SK-N-MC (cell line): ENCODE results near the gene PLPPR2.

Experiments used
- EZH2 ChIP-seq: fragments of 200-600 bp; sonication (generic); IDR thresholded peaks from one replicate; pipeline ENCODE4 v1.6.1; 2017; ENCODE audit warnings: antibody characterized with exemption
- FOXP2 ChIP-seq: optimal IDR thresholded peaks from 2 replicates; pipeline ENCODE3; 2011; ENCODE audit warnings: mild to moderate bottlenecking, moderate library complexity; ENCODE audit not compliant: insufficient read depth; ENCODE audit errors: extremely low read length, control extremely low read depth
- POLR2AphosphoS5 ChIP-seq: IDR thresholded peaks from 2 replicates; pipeline ENCODE4 v1.6.1; 2012; ENCODE audit warnings: mild to moderate bottlenecking, low read depth, low read length, borderline replicate concordance

DNA sequence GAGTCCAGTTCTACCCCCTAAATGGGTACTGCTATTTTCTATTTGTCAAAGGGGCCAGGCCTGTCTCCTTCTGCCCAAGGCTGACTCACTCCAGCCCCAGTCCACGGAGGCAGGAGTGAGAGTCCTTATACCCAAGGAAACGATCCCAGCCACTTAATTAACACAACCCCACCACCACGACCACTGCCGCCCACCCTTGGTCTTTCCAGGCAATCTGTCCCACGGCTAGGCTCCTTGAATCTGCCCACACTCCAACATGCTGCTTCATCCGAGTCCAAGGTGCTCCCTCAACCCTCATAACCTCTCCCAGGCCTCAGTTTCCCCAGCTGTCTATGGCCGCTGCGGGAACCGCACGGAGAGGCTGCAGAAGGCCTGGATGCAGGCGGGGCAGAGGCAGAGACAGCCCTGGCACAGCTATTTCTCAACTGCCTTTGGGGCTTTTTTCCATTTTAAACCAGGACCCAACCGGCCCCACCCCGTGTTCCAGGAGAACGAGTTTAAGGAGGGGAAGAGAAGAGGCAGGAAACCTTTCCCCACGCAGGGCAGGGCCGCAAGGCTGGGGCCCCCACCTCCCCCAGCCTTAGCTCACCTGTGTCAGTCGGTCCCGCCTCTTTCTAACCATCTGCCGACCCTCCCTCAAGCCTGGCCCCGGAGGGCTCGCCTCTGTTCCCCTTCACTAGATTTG lies 16.5 kb upstream of the PLPPR2 start:
- no peak for TF ChIP-seq EZH2
- no peak for TF ChIP-seq POLR2AphosphoS5
- TF ChIP-seq FOXP2: no peak
